ENCODE data around the gene FOXJ3.

FOXJ3 gene

GRCh38 chr1:42323551-42323950 lies 11.5 kb downstream of the FOXJ3 start:
- H3K9me3 Mint-ChIP-seq, result no peaks in the 10 kb centered on the region
- H3K27ac Mint-ChIP-seq, result no peak overlapping the region
- no peak for DNase-seq
- no peaks in the 10 kb centered on the region for H3K27me3 Mint-ChIP-seq
- peaks cover 81% of the 10 kb centered on the region for H3K4me1 Mint-ChIP-seq
- peaks cover 6% of the 10 kb centered on the region for H3K36me3 Mint-ChIP-seq (ENCODE audit: low read depth)
- ATAC-seq, result no peak
- no peak overlapping the region for H3K4me3 Mint-ChIP-seq

GRCh38 chr1:42322577-42322976 lies 12.5 kb downstream of the FOXJ3 start:
- no peak for DNase-seq
- H3K4me1 Mint-ChIP-seq, result peaks cover 81% of the 10 kb centered on the region
- peaks cover 10% of the 10 kb centered on the region for H3K36me3 Mint-ChIP-seq (ENCODE audit: low read depth)
- no peak overlapping the region for H3K4me3 Mint-ChIP-seq
- no peaks in the 10 kb centered on the region for H3K27me3 Mint-ChIP-seq
- no peaks in the 10 kb centered on the region for H3K9me3 Mint-ChIP-seq
- peak overlapping the region; percentile 14 for H3K27ac Mint-ChIP-seq
- ATAC-seq, result no peak

GRCh38 chr1:42321731-42322130 lies 13.3 kb downstream of the FOXJ3 start:
- no peaks in the 10 kb centered on the region for H3K9me3 Mint-ChIP-seq
- H3K27me3 Mint-ChIP-seq, result no peaks in the 10 kb centered on the region
- H3K36me3 Mint-ChIP-seq (ENCODE audit: low read depth), result peaks cover 10% of the 10 kb centered on the region
- H3K4me3 Mint-ChIP-seq, result no peak overlapping the region
- no peak for ATAC-seq
- no peak for DNase-seq
- H3K27ac Mint-ChIP-seq, result peak overlapping the region; percentile 8
- peaks cover 81% of the 10 kb centered on the region for H3K4me1 Mint-ChIP-seq

GRCh38 chr1:42320708-42321107 lies 14.3 kb downstream of the FOXJ3 start:
- ATAC-seq (no peak), DNase-seq (no peak)
- no peak overlapping the region for H3K4me3 Mint-ChIP-seq
- H3K4me1 Mint-ChIP-seq, result peaks cover 85% of the 10 kb centered on the region
- no peaks in the 10 kb centered on the region for H3K27me3 Mint-ChIP-seq
- H3K36me3 Mint-ChIP-seq (ENCODE audit: low read depth), result peaks cover 10% of the 10 kb centered on the region
- no peak overlapping the region for H3K27ac Mint-ChIP-seq
- H3K9me3 Mint-ChIP-seq, result no peaks in the 10 kb centered on the region

- peak overlapping the region; percentile 83 for H3K27ac Mint-ChIP-seq
- peaks cover 86% of the 10 kb centered on the region for H3K4me1 Mint-ChIP-seq
- ATAC-seq (no peak), DNase-seq (no peak)
- H3K27me3 Mint-ChIP-seq, result no peaks in the 10 kb centered on the region
- H3K36me3 Mint-ChIP-seq (ENCODE audit: low read depth), result peaks cover 10% of the 10 kb centered on the region
- no peaks in the 10 kb centered on the region for H3K9me3 Mint-ChIP-seq
- H3K4me3 Mint-ChIP-seq, result peak overlapping the region; percentile 59
Measured at GRCh38 chr1:42319871-42320484, 15.1 kb downstream of the FOXJ3 start.

- H3K27ac Mint-ChIP-seq, result peak overlapping the region; percentile 83
- H3K27me3 Mint-ChIP-seq, result no peaks in the 10 kb centered on the region
- H3K36me3 Mint-ChIP-seq (ENCODE audit: low read depth), result peaks cover 10% of the 10 kb centered on the region
- peak overlapping the region; percentile 59 for H3K4me3 Mint-ChIP-seq
- ATAC-seq (peak; percentile 52), DNase-seq (no peak)
- peaks cover 89% of the 10 kb centered on the region for H3K4me1 Mint-ChIP-seq
- H3K9me3 Mint-ChIP-seq, result no peaks in the 10 kb centered on the region
Measured at GRCh38 chr1:42319128-42319851, 15.7 kb downstream of the FOXJ3 start.

- H3K36me3 Mint-ChIP-seq (ENCODE audit: low read depth), result peaks cover 10% of the 10 kb centered on the region
- H3K4me1 Mint-ChIP-seq, result peaks cover 95% of the 10 kb centered on the region
- no peak overlapping the region for H3K27ac Mint-ChIP-seq
- H3K27me3 Mint-ChIP-seq, result no peaks in the 10 kb centered on the region
- ATAC-seq (no peak), DNase-seq (no peak)
- H3K9me3 Mint-ChIP-seq, result no peaks in the 10 kb centered on the region
- no peak overlapping the region for H3K4me3 Mint-ChIP-seq
Measured at GRCh38 chr1:42318601-42319000, 16.4 kb downstream of the FOXJ3 start.

GRCh38 chr1:42317308-42317707 lies 17.7 kb downstream of the FOXJ3 start:
- Mint-ChIP-seq H3K4me1 (peaks cover 91% of the 10 kb centered on the region), H3K36me3 (ENCODE audit: low read depth) (peaks cover 10% of the 10 kb centered on the region), H3K4me3 (no peak overlapping the region), H3K27me3 (no peaks in the 10 kb centered on the region), H3K27ac (no peak overlapping the region), H3K9me3 (no peaks in the 10 kb centered on the region)
- DNase-seq (no peak), ATAC-seq (no peak)

- Mint-ChIP-seq H3K36me3 (ENCODE audit: low read depth) (peaks cover 6% of the 10 kb centered on the region), H3K27ac (no peak overlapping the region), H3K4me1 (peaks cover 89% of the 10 kb centered on the region), H3K9me3 (no peaks in the 10 kb centered on the region), H3K4me3 (no peak overlapping the region), H3K27me3 (no peaks in the 10 kb centered on the region)
- DNase-seq (no peak), ATAC-seq (no peak)
Measured at GRCh38 chr1:42316292-42316691, 18.7 kb downstream of the FOXJ3 start.

GRCh38 chr1:42315500-42315899 lies 19.5 kb downstream of the FOXJ3 start:
- H3K36me3 Mint-ChIP-seq (ENCODE audit: low read depth), result peaks cover 12% of the 10 kb centered on the region
- H3K4me3 Mint-ChIP-seq, result no peak overlapping the region
- no peaks in the 10 kb centered on the region for H3K27me3 Mint-ChIP-seq
- peaks cover 86% of the 10 kb centered on the region for H3K4me1 Mint-ChIP-seq
- DNase-seq, result no peak
- H3K9me3 Mint-ChIP-seq, result no peaks in the 10 kb centered on the region
- H3K27ac Mint-ChIP-seq, result no peak overlapping the region
- no peak for ATAC-seq

GRCh38 chr1:42313970-42314369 lies 21.1 kb downstream of the FOXJ3 start:
- Mint-ChIP-seq H3K27me3 (no peaks in the 10 kb centered on the region), H3K4me3 (no peak overlapping the region), H3K27ac (no peak overlapping the region), H3K4me1 (peaks cover 74% of the 10 kb centered on the region), H3K9me3 (no peaks in the 10 kb centered on the region), H3K36me3 (ENCODE audit: low read depth) (peaks cover 14% of the 10 kb centered on the region)
- ATAC-seq (no peak), DNase-seq (no peak)

GRCh38 chr1:42312576-42313212 lies 22.3 kb downstream of the FOXJ3 start:
- ATAC-seq (no peak), DNase-seq (no peak)
- H3K27ac Mint-ChIP-seq, result no peak overlapping the region
- no peaks in the 10 kb centered on the region for H3K27me3 Mint-ChIP-seq
- peaks cover 68% of the 10 kb centered on the region for H3K4me1 Mint-ChIP-seq
- no peaks in the 10 kb centered on the region for H3K9me3 Mint-ChIP-seq
- peaks cover 12% of the 10 kb centered on the region for H3K36me3 Mint-ChIP-seq (ENCODE audit: low read depth)
- no peak overlapping the region for H3K4me3 Mint-ChIP-seq

GRCh38 chr1:42311897-42312296 lies 23.1 kb downstream of the FOXJ3 start:
- ATAC-seq, result peak; percentile 66
- no peak overlapping the region for H3K27ac Mint-ChIP-seq
- H3K9me3 Mint-ChIP-seq, result no peaks in the 10 kb centered on the region
- H3K36me3 Mint-ChIP-seq (ENCODE audit: low read depth), result peaks cover 12% of the 10 kb centered on the region
- no peak overlapping the region for H3K4me3 Mint-ChIP-seq
- H3K27me3 Mint-ChIP-seq, result no peaks in the 10 kb centered on the region
- peaks cover 62% of the 10 kb centered on the region for H3K4me1 Mint-ChIP-seq
- no peak for DNase-seq

GRCh38 chr1:42311138-42311537 lies 23.9 kb downstream of the FOXJ3 start:
- Mint-ChIP-seq H3K27ac (no peak overlapping the region), H3K4me1 (peaks cover 55% of the 10 kb centered on the region), H3K36me3 (ENCODE audit: low read depth) (peaks cover 14% of the 10 kb centered on the region), H3K4me3 (no peak overlapping the region), H3K27me3 (no peaks in the 10 kb centered on the region), H3K9me3 (no peaks in the 10 kb centered on the region)
- ATAC-seq (peak; percentile 20), DNase-seq (no peak)

GRCh38 chr1:42306977-42307376 lies 28.1 kb downstream of the FOXJ3 start:
- DNase-seq, result no peak
- no peaks in the 10 kb centered on the region for H3K27me3 Mint-ChIP-seq
- H3K4me3 Mint-ChIP-seq, result no peak overlapping the region
- no peak overlapping the region for H3K27ac Mint-ChIP-seq
- no peak for ATAC-seq
- peaks cover 22% of the 10 kb centered on the region for H3K4me1 Mint-ChIP-seq
- H3K36me3 Mint-ChIP-seq (ENCODE audit: low read depth), result peaks cover 47% of the 10 kb centered on the region
- H3K9me3 Mint-ChIP-seq, result peaks cover 12% of the 10 kb centered on the region

Measured in activated naive CD8-positive, alpha-beta T cell treated with anti-CD3 and anti-CD28 coated beads, Interleukin-2, amount 50 U/mL, for 24 hours (primary cell).